GM12873 (cell line): ENCODE results near the gene CD81.

Experiments used
- TF ChIP-seq, protein P1 (sequence below): IDR thresholded peaks from 2 replicates; pipeline ENCODE4 v1.5.1; 2012; ENCODE audit warnings: low read depth, mild to moderate bottlenecking, moderate library complexity, low read length, control low read depth; ENCODE audit not compliant: insufficient read depth; ENCODE audit errors: missing control alignments

CD81 gene

DNA sequence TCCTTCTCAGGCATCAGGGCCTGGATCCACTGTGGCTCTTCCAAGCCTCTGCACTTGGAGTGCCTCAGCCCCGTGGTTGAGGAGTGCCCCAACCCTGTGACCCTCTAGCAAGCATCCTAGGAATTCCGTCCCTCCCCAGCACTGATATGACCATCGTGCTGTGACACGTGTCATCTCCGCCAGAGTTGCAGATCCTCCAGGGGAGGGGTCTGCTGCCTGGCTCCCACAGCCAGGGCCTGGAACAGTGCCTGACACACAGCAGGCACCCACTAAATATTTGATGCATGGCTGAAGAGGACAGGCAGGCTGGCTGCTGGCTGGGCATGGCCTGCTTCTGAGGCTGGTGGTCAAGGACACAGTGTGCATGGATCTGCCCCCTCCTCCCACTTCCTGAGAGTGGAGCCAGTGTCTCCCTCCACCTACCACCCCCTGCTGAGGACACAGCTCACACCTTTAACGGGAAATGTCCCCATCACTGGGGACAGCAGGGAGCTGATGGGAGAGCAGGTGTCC, 1.7 kb upstream of the CD81 start:
- TF ChIP-seq, protein P1, sequence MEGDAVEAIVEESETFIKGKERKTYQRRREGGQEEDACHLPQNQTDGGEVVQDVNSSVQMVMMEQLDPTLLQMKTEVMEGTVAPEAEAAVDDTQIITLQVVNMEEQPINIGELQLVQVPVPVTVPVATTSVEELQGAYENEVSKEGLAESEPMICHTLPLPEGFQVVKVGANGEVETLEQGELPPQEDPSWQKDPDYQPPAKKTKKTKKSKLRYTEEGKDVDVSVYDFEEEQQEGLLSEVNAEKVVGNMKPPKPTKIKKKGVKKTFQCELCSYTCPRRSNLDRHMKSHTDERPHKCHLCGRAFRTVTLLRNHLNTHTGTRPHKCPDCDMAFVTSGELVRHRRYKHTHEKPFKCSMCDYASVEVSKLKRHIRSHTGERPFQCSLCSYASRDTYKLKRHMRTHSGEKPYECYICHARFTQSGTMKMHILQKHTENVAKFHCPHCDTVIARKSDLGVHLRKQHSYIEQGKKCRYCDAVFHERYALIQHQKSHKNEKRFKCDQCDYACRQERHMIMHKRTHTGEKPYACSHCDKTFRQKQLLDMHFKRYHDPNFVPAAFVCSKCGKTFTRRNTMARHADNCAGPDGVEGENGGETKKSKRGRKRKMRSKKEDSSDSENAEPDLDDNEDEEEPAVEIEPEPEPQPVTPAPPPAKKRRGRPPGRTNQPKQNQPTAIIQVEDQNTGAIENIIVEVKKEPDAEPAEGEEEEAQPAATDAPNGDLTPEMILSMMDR, result no peak

DNA sequence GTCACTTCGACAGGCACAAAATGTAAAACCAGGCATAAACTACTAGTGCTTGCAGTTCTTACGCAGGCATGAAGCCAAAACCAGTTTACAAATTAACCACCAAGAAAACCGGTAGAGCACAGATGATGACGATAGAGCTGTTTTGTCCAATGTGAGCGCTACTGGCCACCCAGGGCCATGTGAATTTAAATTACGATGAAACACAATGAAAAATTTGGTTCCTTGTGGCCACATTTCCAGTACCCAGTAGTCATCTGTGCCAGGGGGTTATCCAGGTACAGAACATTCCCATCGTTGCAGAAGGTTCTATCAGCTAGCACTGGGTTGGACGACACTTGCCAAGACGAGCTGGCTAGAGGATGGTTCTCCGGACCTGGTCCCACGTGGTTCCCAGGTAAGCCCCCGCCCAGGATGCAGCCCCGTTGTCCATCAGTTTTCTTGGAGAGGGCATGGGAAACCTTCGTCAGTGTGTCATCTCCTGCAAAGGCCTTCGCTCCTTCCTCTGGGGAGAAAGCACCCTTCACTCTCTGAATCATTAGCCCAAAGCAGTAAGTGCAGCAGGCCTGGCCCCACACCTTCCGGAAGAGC, 1.1 kb upstream of the CD81 start:
- TF ChIP-seq, protein P1, result no peak

DNA sequence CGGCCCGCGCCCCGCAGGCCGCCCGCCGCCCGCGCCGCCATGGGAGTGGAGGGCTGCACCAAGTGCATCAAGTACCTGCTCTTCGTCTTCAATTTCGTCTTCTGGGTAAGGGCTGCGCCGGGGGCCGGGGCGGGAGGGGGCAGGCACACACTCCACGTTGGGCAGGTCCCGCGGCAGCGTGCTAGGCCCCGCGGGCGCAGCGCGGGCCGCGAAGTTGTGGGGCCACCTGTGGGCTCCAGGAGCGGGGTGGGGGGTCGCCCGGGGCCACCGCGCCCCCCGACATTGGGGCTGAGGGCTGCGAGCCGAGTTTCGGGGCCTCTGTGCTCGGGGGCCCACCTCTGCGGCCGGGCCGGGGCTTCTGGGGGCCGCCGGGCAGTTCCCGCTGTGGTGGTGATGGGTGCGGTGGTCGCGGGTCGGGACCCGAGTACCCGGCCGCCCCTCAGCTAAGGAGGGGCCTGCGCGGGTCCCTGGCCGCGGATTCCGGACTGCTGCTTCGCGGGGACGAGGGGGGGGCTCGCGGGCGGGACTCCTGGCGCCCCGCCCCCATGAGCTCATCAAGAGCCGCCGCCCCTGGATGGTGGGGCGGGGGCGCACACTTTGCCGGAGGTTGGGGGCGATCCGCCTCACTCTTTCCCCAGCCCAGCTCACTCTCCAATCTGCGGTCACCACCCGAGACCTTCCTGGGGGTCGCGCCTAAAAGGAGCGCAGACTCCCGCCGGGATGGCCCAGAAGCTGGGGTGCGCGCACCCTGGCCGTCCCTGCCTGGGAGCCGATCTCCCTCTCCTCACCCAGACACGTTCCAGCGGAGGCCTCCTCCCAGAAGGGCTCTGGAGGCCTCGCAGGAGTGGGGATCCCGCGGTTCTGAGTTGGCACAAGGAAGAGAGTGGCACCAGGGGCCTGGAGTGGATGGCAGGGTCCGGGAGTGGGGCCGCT, 667 bp downstream of the CD81 start:
- TF ChIP-seq, protein P1, result no peak

DNA sequence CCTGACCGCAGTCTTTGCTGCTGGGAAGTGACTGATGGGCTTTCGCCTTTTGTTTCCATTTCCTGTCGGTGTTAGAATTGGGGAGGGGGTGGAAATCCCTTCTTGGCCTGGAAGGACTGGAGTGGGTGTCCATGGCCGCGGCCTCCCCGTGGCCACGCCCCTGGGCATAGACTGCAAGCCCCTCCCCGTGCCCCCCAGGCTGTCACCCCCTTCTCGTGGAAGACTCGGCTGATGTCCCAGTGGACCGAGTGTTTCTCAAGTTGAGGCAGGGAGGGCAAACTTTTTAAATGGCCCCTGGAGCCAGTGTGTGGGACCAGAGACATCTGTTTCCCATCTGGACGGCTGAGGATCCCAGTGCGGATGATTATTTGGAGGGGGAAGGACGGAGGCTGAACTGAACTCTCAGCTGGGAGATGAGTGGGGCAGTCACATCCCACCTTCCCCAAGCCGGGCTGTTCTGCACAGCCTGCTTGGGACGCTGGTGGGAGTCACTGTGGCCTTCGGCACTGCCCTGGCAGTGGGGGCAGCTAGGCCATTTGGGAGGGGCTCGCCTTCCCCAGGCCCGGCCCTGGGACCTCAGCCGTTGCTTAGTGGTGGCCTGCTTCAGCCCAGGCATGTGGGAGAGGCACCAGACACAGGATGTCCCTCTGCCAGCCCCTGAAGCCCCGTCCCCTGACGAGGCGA, 1.6 kb downstream of the CD81 start:
- TF ChIP-seq, protein P1, result no peak

DNA sequence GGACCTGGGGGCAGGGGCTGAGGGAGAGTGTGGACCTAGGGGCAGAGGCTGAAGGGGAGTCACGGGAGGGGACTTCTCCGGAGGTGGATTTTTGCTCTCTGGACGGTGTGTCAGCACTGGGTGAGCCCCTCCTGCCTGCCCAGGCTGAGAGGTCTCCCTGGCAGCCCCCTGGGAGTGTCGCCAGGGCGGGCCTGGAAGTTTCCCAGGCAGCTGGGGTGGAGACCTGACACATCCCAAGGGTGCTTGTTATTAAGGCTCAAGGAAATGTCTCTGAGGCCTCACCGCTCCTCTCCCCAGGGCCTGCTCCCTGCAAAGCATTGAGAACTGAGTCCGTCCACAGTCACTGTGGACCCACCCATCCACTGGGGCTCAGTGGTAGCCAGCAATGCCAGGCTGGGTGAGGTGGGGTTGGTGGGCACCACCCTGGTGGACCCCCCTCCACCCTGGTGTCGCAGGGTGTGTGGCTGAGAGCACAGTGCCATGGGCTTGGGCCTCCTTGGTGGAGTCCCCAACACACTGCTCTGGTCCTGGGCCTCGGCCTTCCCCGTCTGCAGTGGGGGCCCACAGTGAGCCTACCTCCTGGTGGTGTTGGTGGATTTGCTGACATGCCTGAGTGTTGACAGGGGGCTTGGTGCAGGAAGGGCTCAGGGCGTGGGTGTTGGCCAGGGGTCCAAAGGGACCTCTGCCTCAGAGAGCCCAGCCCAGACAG, 2.5 kb downstream of the CD81 start:
- TF ChIP-seq, protein P1, result no peak

DNA sequence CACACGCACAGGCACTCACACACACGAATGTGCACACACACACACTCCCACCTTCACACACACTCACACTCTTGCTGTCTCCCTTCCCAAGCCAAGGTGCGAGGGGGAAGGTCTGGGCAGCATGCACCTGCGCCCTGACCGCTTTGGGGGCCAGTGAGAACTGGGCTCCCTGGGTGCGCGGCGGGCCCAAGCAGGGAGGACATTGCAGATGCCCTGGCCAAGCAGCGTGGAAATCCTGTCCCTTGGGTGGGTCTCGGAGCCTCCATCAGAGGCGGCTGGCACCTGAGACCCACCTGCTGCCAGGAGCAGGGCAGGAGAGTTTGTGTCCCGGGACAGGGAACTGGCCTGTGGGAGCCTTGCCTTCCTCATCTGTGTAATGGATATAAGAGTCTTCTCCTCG, 3.3 kb downstream of the CD81 start:
- TF ChIP-seq, protein P1, result no peak
